HCEC 1CT (cell line): ENCODE data around the gene BCAS3.
"Not testable (repeated sequence)": the region's sequence is repeated elsewhere in the genome, so short reads cannot be mapped to it uniquely, and the experiment has no call there.

ENCODE experiments used
- DNase-seq: peaks from one replicate; pipeline ENCODE4 v3.0.0-alpha.2; 2017

BCAS3 gene

DNA sequence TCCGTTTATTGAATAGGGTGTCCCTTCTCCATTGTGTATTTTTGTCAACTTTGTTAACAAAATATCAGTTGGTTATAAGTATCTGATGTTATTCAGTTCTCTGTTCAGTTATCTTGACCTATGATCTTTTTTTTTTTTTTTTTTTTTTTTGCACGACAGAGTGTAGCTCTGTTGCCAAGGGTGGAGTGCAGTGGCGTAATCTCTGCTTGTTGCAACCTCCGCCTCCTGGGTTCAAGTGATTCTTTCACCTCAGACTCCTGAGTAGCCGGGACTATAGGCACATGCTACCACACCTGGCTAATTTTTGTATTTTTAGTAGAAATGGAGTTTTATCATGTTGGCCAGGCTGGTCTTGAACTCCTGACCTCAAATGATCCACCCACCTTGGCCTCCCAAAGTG is 215.8 kb downstream of the BCAS3 start:
- no peak for DNase-seq

- no peak for DNase-seq
Observed at GRCh38 chr17:60896996-60897395, 219.3 kb downstream of the BCAS3 start.

DNA sequence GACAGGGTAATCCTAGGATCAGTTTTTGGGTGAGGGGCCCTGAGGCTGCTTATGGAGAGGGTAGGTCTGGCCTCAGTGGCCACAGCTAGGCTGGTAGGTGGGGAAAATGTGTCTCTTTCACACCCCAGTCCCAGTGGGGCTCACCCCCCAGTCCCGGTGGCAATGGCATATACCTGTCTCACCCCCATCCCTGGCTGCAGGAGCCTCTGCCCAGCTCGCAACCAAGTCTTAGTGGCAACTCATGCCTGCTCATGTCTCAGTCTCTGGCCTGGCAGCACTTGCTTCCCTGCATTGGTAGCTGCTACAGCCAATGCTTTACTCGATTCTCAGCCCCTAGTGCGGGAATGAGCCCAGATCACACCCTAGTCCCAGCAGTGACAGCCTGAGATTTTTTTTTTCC is 221.5 kb downstream of the BCAS3 start:
- no peak for DNase-seq

- DNase-seq: no peak
Observed at GRCh38 chr17:60900688-60901087, 223.0 kb downstream of the BCAS3 start.

DNA sequence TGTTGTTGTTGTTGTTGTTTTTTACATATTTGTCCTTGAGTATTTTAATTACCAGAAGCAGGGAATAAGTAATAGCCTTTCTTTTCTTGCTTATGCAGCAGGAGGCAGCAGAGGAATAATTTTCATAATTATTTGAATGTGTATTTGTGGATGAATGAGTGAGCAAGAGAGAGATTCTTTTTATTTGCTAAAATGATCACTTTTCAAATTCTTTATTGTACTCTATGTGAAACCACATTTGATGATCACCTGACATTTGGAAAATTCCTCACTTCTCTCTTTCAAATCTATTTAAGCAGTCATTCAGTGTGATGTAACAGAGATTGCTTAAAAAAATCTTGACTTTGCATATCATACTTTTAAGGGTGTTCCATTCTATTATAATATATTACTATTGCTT is 223.6 kb downstream of the BCAS3 start:
- peak; percentile 67 for DNase-seq

DNA sequence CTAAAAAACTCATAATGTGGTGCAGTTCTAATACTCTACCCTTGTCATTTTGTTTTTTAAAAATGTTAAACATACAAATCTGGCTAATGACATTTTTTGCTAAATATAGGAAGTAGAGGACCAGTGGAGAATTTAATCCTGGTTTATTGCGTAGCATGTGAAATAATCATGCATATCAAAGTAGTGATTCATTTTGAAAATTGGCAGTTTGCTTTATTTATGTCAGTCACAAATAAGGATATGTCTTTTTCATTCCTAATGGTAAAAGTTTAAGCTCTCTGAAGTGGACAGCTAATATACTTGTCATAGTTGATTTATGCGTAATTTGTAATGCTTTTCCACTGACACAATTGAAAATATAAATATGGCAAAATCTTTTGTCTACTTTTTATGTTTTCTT is 224.2 kb downstream of the BCAS3 start:
- DNase-seq: peak; percentile 92

- DNase-seq: peak; percentile 53
Observed at GRCh38 chr17:60902399-60902798, 224.7 kb downstream of the BCAS3 start.

GRCh38 chr17:60904582-60904981 is 226.9 kb downstream of the BCAS3 start:
- DNase-seq: no peak

DNA sequence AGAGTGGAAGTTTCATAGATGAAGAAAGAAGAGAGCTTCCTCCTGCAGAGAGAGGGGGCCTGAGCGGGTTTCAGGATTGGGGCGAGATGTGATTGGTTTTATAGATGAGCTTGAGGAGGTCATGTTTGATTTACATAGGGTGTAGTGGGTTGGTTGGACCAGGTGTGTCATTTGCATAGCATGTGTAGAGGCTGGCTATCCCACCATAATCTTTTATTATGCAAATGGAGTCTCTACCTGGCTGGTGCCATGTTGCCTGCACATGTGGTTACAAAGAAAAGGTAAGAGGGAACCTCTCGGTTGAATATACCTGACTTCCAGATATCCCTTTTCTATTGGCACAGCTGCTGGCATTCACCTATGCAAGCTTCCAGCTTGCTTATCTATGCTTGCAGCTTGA is 228.1 kb downstream of the BCAS3 start:
- DNase-seq: no peak

DNA sequence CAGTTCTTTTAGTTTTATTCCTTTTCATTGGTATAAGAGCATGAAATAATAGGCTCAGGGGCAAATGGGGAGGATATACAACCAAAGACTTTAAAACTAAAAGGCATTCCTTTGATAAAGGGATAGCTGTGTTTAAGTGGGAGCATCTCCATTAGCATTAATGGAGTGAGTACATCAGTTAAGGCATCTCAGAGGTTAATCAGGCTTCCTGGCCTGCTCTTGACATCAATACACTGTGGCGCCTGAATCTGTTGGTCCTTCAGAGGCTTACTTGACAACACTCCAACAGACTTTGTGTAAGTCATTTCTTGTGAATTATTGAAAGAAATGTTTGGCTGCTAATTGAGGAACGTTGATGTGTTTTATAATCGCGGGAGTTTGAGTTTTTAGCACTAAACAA is 230.7 kb downstream of the BCAS3 start:
- no peak for DNase-seq

GRCh38 chr17:60909405-60909804 is 231.8 kb downstream of the BCAS3 start:
- peak; percentile 62 for DNase-seq

DNA sequence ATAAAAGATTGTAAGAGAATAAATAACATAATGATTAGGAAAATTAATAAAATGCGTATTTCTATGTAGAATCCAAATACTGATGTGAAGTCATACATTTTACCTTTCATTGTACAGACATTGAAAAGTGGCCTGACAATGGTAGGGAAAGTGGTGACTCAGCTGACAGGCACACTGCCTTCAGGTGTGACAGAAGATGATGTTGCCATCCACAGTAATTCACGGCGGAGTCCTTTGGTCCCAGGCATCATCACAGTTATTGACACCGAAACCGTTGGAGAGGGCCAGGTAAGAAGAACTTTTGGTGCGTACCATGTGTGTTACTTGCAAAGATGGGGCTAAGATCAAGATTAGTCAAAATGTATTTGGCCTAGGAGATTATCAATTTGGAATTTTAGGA is 232.8 kb downstream of the BCAS3 start:
- no peak for DNase-seq

DNA sequence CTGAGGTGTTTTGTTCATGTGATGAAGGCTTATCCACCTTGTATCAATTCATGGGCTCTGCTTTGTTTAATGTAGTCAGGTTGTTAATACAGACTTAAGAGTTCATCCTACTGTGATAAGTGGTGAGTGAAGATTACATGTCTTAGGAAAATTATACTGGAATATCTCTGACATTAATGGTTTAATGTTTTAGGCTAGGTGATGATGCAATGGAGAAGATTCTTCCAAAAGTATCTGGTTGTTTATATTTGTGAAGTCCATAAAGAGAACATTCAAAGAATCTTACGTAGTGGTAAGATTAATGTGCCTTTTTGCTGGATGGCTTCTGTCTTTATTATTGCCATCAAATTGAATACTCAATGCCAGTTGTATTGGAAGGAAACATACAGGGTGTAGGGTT is 236.4 kb downstream of the BCAS3 start:
- DNase-seq: no peak

DNA sequence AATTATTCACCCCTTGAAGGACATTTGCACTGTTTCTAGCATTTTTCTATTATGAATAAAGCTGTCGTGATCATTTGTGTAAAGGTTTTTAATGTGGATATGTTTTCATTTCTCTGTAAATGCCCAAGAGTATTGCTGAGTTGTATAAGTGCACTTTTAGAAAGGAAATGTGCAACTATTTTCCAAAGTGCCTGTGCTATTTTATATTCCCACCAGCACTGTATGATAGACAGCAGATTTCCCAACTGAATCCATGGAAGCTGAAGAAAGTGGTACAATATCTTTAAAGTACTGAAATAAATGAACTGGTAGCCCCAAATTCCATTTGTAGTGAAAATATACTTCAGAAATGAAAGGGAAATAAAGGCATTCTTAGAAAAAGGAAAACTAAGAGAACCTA is 238.4 kb downstream of the BCAS3 start:
- no peak for DNase-seq

- DNase-seq: no peak
Observed at GRCh38 chr17:60920107-60920506, 242.5 kb downstream of the BCAS3 start.

DNA sequence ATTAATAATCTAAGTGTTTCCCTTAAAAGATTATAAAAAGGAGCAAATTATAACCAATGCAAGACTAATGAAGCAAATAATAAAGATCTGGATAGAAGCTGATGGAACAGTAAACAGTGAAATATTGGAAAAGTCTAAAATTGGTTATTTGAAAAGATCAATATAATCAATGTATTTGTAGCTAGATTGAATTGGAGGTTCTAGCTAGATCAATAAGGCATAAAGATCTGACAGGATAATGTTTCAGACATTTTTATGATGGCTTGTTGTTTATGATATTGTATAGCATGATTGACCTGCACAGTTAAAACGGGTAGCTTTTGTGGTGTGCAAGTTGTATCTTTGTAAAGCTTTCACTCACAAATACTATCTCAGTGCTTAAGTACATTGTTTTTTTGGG is 245.3 kb downstream of the BCAS3 start:
- no peak for DNase-seq

DNA sequence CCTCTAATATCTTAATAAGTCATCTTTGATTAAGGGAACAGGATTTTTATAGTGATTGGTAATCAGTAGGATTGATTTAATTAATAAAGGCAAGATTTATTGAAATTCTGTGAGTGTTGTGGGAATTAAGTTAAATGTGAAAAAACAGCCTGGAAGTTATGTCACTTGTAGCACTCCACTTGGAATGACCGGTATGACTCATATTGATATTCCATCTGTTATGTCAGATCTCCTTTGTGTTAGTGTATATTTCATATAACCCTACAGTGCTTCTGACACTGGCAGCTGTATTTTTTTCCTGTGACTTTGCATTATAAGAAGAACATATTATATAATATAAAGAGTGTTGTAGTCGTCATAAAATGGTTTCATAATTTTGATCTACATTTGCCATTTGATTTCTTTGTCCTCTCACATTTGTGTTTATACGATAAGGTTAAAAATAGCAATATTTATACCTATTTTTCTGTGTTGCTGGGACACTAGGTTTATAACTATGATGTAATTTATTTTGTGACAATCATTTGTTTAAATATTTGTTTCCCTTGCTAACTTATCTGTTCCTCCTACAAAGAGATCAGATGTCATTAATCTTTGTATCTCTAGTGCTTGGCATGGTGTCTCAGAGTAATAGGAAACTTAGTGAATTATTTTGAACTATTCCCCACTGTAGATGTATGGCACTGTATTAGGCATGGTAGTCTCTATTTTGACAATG is 249.0 kb downstream of the BCAS3 start:
- DNase-seq: peak; percentile 55

DNA sequence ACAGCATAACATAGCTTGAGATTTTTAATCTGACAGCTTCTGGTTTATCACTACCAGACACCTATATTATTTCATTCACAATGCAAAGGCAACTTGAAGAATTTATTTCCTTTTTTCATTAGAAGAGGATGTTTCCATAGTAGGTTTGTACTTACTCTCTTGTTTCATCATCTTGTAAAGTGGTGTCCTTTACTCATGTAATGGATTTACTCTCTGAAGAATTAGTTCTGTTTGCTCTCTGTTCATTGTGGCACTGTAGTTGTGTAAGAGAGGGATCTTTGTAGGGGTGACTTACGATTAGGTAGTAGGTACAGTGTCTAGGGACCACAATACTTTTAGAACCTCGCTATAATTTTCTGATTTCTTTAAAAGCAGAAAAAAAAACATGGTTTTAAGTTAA is 256.1 kb downstream of the BCAS3 start:
- DNase-seq: no peak

- no peak for DNase-seq
Observed at GRCh38 chr17:60934723-60935122, 257.1 kb downstream of the BCAS3 start.

DNA sequence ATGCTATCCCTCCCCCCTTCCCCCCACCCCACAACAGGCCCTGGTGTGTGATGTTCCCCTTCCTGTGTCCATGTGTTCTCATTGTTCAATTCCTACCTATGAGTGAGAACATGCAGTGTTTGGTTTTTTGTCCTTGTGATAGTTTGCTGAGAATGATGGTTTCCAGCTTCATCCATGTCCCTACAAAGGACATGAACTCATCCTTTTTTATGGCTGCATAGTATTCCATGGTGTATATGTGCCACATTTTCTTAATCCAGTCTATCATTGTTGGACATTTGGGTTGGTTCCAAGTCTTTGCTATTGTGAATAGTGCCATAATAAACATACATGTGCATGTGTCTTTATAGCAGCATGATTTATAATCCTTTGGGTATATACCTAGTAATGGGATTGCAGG is 258.3 kb downstream of the BCAS3 start:
- not testable (repeated sequence) for DNase-seq

GRCh38 chr17:60939318-60939717 is 261.7 kb downstream of the BCAS3 start:
- no peak for DNase-seq

DNA sequence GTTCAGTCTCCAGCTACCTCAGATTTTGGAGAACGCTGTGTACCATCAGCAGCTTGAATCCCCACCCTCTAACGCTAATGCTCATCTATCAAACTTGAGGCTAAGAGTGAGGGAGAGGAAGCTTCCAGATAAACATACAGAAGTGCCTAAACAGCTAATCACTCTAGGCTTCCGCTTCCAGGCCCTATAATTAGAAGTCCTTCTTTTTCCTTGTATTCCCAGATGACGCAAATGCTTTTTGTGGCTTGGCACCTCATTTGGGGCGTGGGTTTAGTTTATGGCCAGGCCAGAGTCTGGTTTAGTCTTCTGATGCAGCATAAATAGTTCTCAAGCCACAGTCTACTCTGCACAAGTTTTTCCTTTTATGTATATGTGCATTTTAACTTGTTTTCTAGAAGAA is 263.4 kb downstream of the BCAS3 start:
- peak; percentile 100 for DNase-seq

GRCh38 chr17:60941571-60941970 is 263.9 kb downstream of the BCAS3 start:
- DNase-seq: no peak

GRCh38 chr17:60944751-60945150 is 267.1 kb downstream of the BCAS3 start:
- DNase-seq: no peak

DNA sequence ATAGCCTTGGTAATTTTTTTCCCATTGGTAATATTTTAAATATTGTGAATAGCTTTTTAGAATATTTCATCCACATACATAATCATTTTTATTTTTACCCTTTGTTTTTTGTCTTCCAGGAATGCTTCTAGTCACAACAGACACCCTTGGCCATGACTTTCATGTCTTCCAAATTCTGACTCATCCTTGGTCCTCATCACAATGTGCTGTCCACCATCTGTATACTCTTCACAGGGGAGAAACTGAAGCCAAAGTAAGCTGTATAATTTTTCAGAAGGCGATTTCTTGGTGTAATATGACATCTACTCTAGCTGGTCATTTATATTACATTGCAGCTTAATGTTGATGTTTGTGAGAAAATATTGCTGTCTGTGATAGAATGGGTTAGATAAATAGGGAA is 269.4 kb downstream of the BCAS3 start:
- DNase-seq: peak; percentile 76

GRCh38 chr17:60947543-60947942 is 269.9 kb downstream of the BCAS3 start:
- no peak for DNase-seq
